C4-2B (cell line): Measurements from ENCODE around the gene SSBP3.

Experiments
- ZFX ChIP-seq: fragments of 450-650 bp; IDR thresholded peaks from 2 replicates; pipeline ENCODE4 v1.6.1; 2017
- TF ChIP-seq, protein P1 (sequence below): fragments of 450-650 bp; conservative IDR thresholded peaks from 2 replicates; pipeline ENCODE4 v1.5.1; 2017; ENCODE audit warnings: mild to moderate bottlenecking

DNA sequence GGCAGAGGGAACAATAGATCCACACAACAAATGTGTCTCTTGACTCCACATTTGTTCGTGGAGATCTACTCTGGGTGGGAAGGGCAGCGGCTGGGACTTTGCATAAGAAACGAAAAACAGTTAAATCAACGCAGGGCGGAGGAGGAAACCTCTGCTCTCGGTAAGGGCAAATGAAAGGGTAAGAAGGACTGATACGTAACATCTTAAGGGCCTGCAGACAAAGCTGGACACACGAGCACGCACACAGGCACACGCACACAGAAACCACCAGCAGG lies 148.9 kb downstream of the SSBP3 start:
- TF ChIP-seq, protein P1, sequence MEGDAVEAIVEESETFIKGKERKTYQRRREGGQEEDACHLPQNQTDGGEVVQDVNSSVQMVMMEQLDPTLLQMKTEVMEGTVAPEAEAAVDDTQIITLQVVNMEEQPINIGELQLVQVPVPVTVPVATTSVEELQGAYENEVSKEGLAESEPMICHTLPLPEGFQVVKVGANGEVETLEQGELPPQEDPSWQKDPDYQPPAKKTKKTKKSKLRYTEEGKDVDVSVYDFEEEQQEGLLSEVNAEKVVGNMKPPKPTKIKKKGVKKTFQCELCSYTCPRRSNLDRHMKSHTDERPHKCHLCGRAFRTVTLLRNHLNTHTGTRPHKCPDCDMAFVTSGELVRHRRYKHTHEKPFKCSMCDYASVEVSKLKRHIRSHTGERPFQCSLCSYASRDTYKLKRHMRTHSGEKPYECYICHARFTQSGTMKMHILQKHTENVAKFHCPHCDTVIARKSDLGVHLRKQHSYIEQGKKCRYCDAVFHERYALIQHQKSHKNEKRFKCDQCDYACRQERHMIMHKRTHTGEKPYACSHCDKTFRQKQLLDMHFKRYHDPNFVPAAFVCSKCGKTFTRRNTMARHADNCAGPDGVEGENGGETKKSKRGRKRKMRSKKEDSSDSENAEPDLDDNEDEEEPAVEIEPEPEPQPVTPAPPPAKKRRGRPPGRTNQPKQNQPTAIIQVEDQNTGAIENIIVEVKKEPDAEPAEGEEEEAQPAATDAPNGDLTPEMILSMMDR, result no peak
- no peak for TF ChIP-seq ZFX
